Measurements from ENCODE around the gene CDC40.
"Not testable (repeated sequence)": the region's sequence is repeated elsewhere in the genome, so short reads cannot be mapped to it uniquely, and the experiment has no call there.

CDC40 gene

DNA sequence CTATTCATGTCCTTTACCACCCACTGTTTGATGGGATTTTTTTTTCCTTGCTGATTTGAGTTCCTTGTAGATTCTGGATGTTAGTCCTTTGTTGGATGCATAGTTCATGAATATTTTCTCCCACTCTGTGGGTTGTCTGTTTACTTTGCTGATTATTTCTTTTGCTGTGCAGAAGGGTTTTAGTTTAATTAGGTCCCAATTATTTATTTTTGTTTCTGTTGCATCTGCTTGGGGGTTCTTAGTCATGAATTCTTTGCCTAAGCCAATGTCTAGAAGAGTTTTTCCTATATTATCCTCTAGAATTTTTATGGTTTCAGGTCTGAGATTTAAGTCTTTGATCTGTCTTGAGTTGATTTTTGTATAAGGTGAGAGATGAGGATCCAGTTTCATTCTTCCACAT lies 92.6 kb downstream of the CDC40 start:
- not testable (repeated sequence) for DNase-seq

DNA sequence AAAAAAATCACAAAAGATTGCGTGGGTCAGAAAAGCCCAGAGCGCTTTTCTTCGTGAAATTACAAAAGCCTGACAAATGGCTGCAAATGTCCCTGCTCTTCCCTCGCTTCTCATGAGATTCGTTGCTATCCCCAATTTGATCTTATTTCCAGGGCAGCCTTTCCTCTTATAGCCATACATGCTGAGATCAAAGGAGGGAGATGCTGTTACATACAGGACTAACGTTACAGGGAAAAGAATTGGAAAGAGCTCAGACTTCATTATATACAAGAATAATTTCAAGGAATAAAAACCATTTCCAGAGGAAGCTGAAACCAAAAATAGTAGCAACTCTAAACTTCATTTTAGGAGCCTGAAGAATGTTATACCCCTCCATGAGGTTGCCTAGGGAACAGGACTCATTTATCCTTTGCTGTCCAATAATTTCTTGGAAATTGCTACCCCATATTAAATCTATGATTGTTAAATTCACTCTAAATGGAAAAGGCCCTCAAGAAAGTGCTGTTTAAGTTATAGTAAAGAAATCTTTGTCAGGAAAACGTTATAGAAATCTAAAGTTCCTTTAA lies 97.0 kb downstream of the CDC40 start:
- no peak for DNase-seq

All from stimulated activated naive CD4-positive, alpha-beta T cell (primary cell).